Ectodermal cell (in vitro differentiated cells): ENCODE results near the gene DTYMK.
A peak's percentile ranks its signal among the peaks of the same experiment; 100 is the strongest.
"Not testable (repeated sequence)": the region's sequence is repeated elsewhere in the genome, so short reads cannot be mapped to it uniquely, and the experiment has no call there.

ENCODE experiments used
- H3K27ac ChIP-seq: 2 replicates; pipeline ENCODE4 v1.7.0; 2013; ENCODE audit warnings: mild to moderate bottlenecking, low read depth, low read length; ENCODE audit not compliant: insufficient read depth, poor library complexity, severe bottlenecking
- H3K27me3 ChIP-seq: 2 replicates; pipeline ENCODE4 v1.7.0; 2013; ENCODE audit warnings: mild to moderate bottlenecking, low read length; ENCODE audit not compliant: insufficient read depth, control insufficient read depth, poor library complexity, severe bottlenecking
- H3K36me3 ChIP-seq: one replicate; pipeline ENCODE4 v1.7.0; 2013; ENCODE audit warnings: low read length; ENCODE audit not compliant: control insufficient read depth, insufficient read depth
- H3K4me1 ChIP-seq: one replicate; pipeline ENCODE4 v1.7.0; 2013; ENCODE audit warnings: low read length; ENCODE audit not compliant: control insufficient read depth, insufficient read depth
- H3K4me3 ChIP-seq: 2 replicates; pipeline ENCODE4 v1.7.0; 2013; ENCODE audit warnings: low read depth, low read length, control low read depth; ENCODE audit not compliant: insufficient read depth
- H3K9me3 ChIP-seq: 2 replicates; pipeline ENCODE4 v1.7.0; 2013; ENCODE audit warnings: mild to moderate bottlenecking, low read length, moderate library complexity; ENCODE audit not compliant: control insufficient read depth
- WGBS, 2 experiments: methylation state at CpG; one replicate each; pipeline ENCODE4 v1.1.7; 2013; ENCODE audit warnings: missing lambda C conversion rate in 2 of 2; 5-methylcytosine and 5-hydroxymethylcytosine counted together

DTYMK gene

GRCh38 chr2:241672243-241673188 is 14.1 kb downstream of the DTYMK start:
- H3K4me1 ChIP-seq: no peaks in the 10 kb centered on the region
- H3K36me3 ChIP-seq: peaks cover 28% of the 10 kb centered on the region
- H3K27me3 ChIP-seq: no peaks in the 10 kb centered on the region
- no peaks in the 10 kb centered on the region for H3K9me3 ChIP-seq
- H3K4me3 ChIP-seq: no peak overlapping the region
- whole genome bisulfite sequencing, 2 experiments: 95 to 96% methylated on average over 42 of the region's 42 CpGs
- no peak overlapping the region for H3K27ac ChIP-seq

DNA sequence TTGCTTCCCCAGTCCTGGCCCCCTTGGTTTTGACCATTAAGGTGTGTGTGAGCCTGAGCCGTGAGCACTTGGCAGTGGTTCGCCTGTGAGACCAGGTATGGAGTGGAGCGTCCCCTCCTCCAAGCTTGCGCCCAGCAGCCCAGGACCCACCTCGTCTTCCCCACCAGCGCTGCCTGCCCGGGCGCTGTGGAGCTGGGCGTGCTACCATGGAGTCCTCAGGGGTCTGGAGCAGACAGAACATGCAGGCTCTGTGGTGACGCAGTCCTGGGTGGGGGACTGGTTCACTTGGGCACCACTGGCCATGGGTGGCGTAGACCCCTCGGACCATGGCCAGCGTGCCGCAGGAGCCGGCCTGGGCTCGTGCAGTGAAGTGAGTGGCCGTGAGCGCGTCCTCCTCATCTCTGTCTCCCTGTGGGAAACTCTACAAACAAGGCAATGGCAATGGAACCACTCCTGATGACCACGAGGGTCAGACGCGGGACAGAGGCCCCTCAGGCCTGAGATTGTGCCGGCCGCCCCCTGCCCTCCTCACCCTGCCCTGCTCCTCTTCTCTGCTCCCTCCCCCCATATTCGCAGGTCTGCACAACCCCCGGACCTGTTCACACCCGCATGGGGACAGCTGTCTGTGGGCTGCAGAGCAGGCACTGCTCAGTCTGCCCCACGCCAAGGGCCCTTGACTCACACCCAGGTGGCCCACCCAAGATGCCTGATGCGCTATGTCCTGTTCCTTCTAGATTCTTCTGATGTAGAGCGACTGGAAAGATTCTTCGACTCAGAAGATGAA is 15.0 kb downstream of the DTYMK start:
- Histone ChIP-seq H3K36me3 (peaks cover 22% of the 10 kb centered on the region), H3K4me1 (peaks cover 4% of the 10 kb centered on the region), H3K9me3 (no peaks in the 10 kb centered on the region), H3K27ac (no peak overlapping the region), H3K27me3 (no peaks in the 10 kb centered on the region), H3K4me3 (no peak overlapping the region)
- 94 to 95% methylated on average over 31 of the region's 31 CpGs for WGBS, 2 experiments

GRCh38 chr2:241670333-241671110 is 16.1 kb downstream of the DTYMK start:
- H3K27ac ChIP-seq: no peak overlapping the region
- H3K9me3 ChIP-seq: no peaks in the 10 kb centered on the region
- peaks cover 14% of the 10 kb centered on the region for H3K4me1 ChIP-seq
- 92 to 93% methylated on average over 31 of the region's 31 CpGs for WGBS, 2 experiments
- H3K27me3 ChIP-seq: no peaks in the 10 kb centered on the region
- peaks cover 17% of the 10 kb centered on the region for H3K36me3 ChIP-seq
- no peak overlapping the region for H3K4me3 ChIP-seq

DNA sequence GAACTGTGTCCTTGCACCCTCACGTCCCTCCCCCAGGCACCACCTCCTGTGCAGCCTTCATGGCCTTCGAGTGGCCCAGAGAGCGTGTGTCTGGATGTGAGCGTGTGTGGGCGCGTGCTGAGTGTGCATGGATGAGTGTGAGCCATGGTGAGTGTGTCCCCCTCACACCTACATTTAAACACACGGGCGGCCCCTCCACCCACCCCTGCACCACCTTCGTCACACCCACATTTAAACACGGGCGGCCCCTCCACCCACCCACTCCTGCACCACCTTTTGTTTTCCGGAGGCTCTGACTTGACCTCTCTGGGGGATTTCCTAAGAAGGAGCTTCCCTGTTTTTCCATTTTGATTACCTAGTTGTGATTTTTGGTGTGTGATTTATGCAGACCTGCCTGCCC is 17.8 kb downstream of the DTYMK start:
- no peaks in the 10 kb centered on the region for H3K27me3 ChIP-seq
- 97 to 98% methylated on average over 12 of the region's 12 CpGs for WGBS, 2 experiments

DNA sequence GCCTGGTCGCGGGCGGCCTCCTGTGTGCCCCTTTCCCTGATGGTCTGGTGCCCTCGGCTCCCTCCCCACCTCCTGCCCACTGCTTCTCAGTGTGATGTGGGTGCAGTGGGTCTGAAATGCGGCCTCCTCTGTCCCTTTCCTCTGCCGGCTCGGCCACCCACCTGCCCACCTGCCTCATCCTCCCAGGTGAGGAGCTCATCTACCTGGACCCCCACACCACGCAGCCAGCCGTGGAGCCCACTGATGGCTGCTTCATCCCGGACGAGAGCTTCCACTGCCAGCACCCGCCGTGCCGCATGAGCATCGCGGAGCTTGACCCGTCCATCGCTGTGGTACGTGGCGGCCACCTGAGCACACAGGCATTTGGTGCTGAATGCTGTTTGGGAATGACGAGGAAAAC is 18.3 kb downstream of the DTYMK start:
- Histone ChIP-seq H3K27me3 (no peaks in the 10 kb centered on the region), H3K36me3 (peaks cover 17% of the 10 kb centered on the region), H3K4me1 (peaks cover 18% of the 10 kb centered on the region), H3K9me3 (no peaks in the 10 kb centered on the region), H3K27ac (no peak overlapping the region), H3K4me3 (no peak overlapping the region)
- WGBS, 2 experiments: 95 to 98% methylated on average over 21 of the region's 21 CpGs

More for the DNA sequence above, 17.8 kb downstream of the DTYMK start:
- peaks cover 17% of the 10 kb centered on the region for H3K36me3 ChIP-seq
- no peak overlapping the region for H3K27ac ChIP-seq
- no peaks in the 10 kb centered on the region for H3K9me3 ChIP-seq
- peaks cover 18% of the 10 kb centered on the region for H3K4me1 ChIP-seq
- no peak overlapping the region for H3K4me3 ChIP-seq

DNA sequence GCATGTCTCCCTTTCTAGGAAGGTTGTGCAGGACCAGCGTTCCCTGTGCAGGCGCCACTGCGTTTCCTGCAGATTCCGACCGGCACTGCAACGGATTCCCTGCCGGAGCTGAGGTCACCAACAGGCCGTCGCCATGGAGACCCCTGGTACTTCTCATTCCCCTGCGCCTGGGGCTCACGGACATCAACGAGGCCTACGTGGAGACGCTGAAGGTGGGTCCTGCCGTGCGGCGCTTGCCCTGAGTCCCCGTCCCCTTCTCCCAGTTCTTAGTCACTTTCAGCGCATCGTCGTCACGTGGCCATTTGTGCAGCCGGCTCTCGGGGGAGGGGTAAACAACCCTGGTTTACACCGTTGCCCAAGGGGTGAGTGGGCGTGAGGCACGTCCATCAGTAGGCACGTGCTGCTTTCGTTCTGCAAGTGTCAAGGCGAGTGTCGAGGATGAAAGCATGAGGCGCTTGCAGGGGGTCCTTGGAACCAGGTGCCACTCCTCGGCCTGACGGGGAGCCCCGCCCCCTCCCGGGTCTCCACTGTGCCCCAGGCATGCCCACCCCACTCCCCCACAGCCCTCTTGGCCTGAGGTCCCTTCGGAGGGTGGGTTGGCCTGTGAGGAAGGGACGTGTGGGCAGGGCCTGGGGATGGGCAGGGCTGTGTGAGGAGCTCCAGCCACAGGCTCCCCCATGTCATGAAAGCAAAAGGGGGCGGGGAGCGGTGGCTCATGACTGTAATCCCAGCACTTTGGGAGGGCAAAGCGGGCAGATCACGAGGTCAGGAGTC is 19.8 kb downstream of the DTYMK start:
- no peaks in the 10 kb centered on the region for H3K27me3 ChIP-seq
- H3K4me3 ChIP-seq: no peak overlapping the region
- H3K9me3 ChIP-seq: no peaks in the 10 kb centered on the region
- peaks cover 17% of the 10 kb centered on the region for H3K36me3 ChIP-seq
- H3K27ac ChIP-seq: no peak overlapping the region
- peaks cover 18% of the 10 kb centered on the region for H3K4me1 ChIP-seq
- 68 to 76% methylated on average over 42 of the region's 42 CpGs for WGBS, 2 experiments

GRCh38 chr2:241665731-241666440 is 20.7 kb downstream of the DTYMK start:
- Histone ChIP-seq H3K36me3 (peaks cover 10% of the 10 kb centered on the region), H3K4me1 (peaks cover 18% of the 10 kb centered on the region), H3K9me3 (no peaks in the 10 kb centered on the region), H3K4me3 (no peak overlapping the region), H3K27ac (peak overlapping the region; percentile 26), H3K27me3 (no peaks in the 10 kb centered on the region)
- 92% methylated on average over 22 to 23 of the region's 23 CpGs for WGBS, 2 experiments

- H3K9me3 ChIP-seq, H3K27ac ChIP-seq, H3K4me3 ChIP-seq, H3K27me3 ChIP-seq: not testable (repeated sequence)
- peaks cover 13% of the 10 kb centered on the region for H3K36me3 ChIP-seq
- WGBS, 2 experiments: 83 to 88% methylated on average over 24 of the region's 24 CpGs
- H3K4me1 ChIP-seq: peaks cover 18% of the 10 kb centered on the region
Observed at GRCh38 chr2:241662731-241663130, 23.9 kb downstream of the DTYMK start.

DNA sequence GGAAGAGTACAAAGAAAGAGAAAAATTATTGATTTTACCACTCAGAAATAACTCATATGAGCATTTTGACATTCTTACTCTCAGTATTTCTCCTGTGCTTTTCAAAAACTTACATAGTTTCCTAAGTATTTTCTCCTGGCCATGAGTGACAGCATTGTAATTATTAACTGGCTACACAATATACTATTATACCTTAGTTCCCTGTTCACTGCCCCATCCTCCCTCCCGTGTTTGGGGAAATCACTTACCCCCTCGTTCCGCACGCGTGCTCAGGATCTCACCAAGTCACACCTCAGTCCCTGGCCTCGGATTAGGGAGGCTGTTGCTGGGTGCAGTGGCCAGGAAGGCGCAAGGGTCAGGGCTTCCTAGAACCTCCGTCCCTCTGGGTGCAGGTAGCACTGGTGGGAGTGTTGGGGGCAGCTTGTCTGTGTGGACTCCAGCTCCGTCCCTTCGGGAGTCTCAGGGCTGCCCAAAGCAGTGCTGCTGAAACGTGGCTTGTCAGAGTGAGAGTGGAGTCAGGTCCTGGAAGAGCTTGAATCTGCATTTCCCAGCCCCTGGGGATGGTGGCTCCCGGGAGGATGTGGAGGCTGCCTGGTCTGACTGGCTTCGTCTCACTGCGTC is 25.9 kb downstream of the DTYMK start:
- Histone ChIP-seq H3K4me3 (no peak overlapping the region), H3K27me3 (no peaks in the 10 kb centered on the region), H3K27ac (no peak overlapping the region), H3K36me3 (peaks cover 16% of the 10 kb centered on the region), H3K9me3 (no peaks in the 10 kb centered on the region), H3K4me1 (peaks cover 5% of the 10 kb centered on the region)
- 96 to 97% methylated on average over 14 of the region's 14 CpGs for WGBS, 2 experiments
